ENCODE measurements around the gene WDFY3.

WDFY3 gene

GRCh38 chr4:84651499-84651898 lies 315.0 kb downstream of the WDFY3 start:
- TF ChIP-seq, protein P1, sequence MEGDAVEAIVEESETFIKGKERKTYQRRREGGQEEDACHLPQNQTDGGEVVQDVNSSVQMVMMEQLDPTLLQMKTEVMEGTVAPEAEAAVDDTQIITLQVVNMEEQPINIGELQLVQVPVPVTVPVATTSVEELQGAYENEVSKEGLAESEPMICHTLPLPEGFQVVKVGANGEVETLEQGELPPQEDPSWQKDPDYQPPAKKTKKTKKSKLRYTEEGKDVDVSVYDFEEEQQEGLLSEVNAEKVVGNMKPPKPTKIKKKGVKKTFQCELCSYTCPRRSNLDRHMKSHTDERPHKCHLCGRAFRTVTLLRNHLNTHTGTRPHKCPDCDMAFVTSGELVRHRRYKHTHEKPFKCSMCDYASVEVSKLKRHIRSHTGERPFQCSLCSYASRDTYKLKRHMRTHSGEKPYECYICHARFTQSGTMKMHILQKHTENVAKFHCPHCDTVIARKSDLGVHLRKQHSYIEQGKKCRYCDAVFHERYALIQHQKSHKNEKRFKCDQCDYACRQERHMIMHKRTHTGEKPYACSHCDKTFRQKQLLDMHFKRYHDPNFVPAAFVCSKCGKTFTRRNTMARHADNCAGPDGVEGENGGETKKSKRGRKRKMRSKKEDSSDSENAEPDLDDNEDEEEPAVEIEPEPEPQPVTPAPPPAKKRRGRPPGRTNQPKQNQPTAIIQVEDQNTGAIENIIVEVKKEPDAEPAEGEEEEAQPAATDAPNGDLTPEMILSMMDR (IDR thresholded peaks at IDR 0.05; ENCODE audit: insufficient read depth, missing control alignments) = no peak
- FAIRE-seq (no peak), DNase-seq (ENCODE audit: insufficient read length, low spot score) (no peak)

DNA sequence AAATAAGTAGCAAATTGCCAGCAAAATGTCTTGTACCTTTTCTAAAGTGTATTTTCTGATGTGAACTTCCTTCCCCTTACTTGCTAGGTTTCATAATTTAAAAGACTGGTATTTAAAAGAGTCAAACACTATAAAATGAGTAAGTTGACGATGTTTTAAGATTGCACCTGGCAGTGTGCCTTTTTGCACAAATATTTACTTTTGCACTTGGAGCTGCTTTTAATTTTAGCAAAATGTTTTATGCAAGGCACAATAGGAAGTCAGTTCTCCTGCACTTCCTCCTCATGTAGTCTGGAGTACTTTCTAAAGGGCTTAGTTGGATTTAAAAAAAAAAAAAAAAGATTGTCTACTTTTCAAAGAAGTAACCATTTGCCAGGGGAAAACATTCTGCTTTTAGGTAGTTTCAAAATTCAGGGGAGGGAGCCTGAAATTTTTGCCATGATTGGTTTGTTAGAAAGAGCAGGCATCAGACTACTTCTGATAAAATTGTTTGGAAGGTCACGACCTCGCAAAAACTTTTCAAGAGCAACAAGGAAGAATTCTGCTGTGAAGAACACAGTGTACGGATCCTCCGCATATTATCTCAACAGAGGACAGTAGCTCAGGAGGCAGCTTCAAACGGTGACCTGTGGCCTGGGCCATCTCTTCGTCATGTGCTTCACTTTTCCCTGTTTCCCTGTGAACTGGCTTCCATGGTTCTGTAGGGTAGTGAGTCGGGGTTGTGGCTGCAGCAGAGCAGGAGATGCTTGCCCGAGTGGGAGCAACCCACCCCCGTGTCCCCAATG lies 317.4 kb downstream of the WDFY3 start:
- DNase-seq (ENCODE audit: insufficient read length, low spot score) (no peak), FAIRE-seq (no peak)
- TF ChIP-seq, protein P1 (IDR thresholded peaks at IDR 0.05; ENCODE audit: insufficient read depth, missing control alignments) = no peak

DNA sequence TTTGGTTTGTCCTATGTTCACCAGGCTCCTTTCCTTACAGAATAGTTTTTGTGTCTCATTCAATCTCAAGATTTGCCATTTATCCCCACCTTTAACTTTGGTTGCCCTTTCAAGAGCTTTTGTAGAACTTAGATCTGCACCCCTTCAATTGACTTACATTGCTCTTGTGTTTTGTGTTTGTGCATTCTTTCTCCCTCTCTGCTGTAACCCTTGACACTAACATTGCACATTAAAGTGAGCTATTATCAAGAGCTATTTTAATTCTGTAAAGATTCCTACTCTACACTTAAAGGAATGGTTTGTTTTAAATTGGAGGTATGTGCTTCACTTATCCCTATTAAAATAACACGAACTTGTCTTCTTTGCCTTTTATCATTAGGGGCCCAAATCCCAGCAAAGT lies 318.3 kb downstream of the WDFY3 start:
- no peak for DNase-seq (ENCODE audit: insufficient read length, low spot score)
- FAIRE-seq = no peak
- TF ChIP-seq, protein P1 (IDR thresholded peaks at IDR 0.05; ENCODE audit: insufficient read depth, missing control alignments) = no peak

GRCh38 chr4:84647312-84647884 lies 319.1 kb downstream of the WDFY3 start:
- DNase-seq (ENCODE audit: insufficient read length, low spot score) = no peak

DNA sequence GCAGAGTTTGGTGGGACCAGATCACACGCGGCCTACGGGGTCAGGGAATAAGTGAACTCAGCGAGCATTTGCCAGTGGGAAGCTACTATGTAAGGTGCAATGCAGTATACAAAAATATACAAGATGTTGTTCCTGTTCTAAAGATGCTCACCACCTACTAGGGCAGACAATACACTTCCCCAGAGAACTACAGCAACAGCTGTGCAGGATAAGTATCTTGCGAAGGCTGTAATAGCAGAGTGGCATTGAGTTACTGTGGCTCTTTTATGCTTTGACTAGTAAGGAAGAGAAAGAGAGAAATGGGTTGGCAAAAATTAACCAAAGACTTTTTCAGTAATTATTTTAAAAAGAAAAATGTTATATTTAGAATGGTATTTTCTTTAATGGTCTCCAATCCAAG lies 322.4 kb downstream of the WDFY3 start:
- DNase-seq (ENCODE audit: insufficient read length, low spot score) = no peak
- TF ChIP-seq, protein P1 (IDR thresholded peaks at IDR 0.05; ENCODE audit: insufficient read depth, missing control alignments) = no peak
- FAIRE-seq = no peak

More at GRCh38 chr4:84647312-84647884, 319.1 kb downstream of the WDFY3 start:
- TF ChIP-seq, protein P1 (IDR thresholded peaks at IDR 0.05; ENCODE audit: insufficient read depth, missing control alignments) = no peak
- no peak for FAIRE-seq

- DNase-seq (ENCODE audit: insufficient read length, low spot score) = no peak
- FAIRE-seq = no peak
- TF ChIP-seq, protein P1 (IDR thresholded peaks at IDR 0.05; ENCODE audit: insufficient read depth, missing control alignments) = no peak
Measured at GRCh38 chr4:84639145-84639544, 327.3 kb downstream of the WDFY3 start.

GRCh38 chr4:84638092-84638491 lies 328.4 kb downstream of the WDFY3 start:
- DNase-seq (ENCODE audit: insufficient read length, low spot score) = no peak
- no peak for FAIRE-seq
- TF ChIP-seq, protein P1 (IDR thresholded peaks at IDR 0.05; ENCODE audit: insufficient read depth, missing control alignments) = no peak

All from D721Med (cell line).